Tibial nerve (tissue), 4 donors: Measurements from ENCODE around the gene TSPAN7.

ENCODE experiments used
- CTCF ChIP-seq, 5 experiments: fragments of 200-600 bp in 3 of 5; fragments of 450-650 bp in 2 of 5; sonication (generic) in 3 of 5; IDR thresholded peaks; one replicate each; pipeline ENCODE4 v1.5.1; 2016 to 2019; ENCODE audit warnings: antibody characterized with exemption in 5 of 5, mild to moderate bottlenecking in 3 of 5, moderate library complexity in 2 of 5
- EP300 ChIP-seq, 2 donors: sonication (generic); formaldehyde crosslinking; IDR thresholded peaks; one replicate each; pipeline ENCODE4 v1.6.1; 2017; ENCODE audit warnings: antibody characterized with exemption in 2 of 2, mild to moderate bottlenecking in 1 of 2
- POLR2A ChIP-seq, 2 donors: fragments of 450-650 bp; IDR thresholded peaks; one replicate each; pipeline ENCODE4 v1.6.1; 2017; ENCODE audit warnings: antibody characterized with exemption in 2 of 2, mild to moderate bottlenecking in 2 of 2, moderate library complexity in 2 of 2

- TF ChIP-seq POLR2A (IDR thresholded peaks at IDR 0.05) (no peak), CTCF (IDR thresholded peaks at IDR 0.05) (no peak), EP300 (IDR thresholded peaks at IDR 0.05) (no peak)
These were observed 120.8 kb downstream of the TSPAN7 start for GRCh38 chrX:38682095-38682494.
